Measurements from ENCODE around the gene ANO8. TPM values are rescaled to one million over a fixed set of nuclear protein-coding genes. Genes with fewer than 3 reads are reported as not detected.
A peak's percentile ranks its signal among the peaks of the same experiment; 100 is the strongest.

ANO8 gene
- total RNA-seq, 4 donors from 2014 or later: 6.2 to 24.5 (median 9.9) TPM

DNA sequence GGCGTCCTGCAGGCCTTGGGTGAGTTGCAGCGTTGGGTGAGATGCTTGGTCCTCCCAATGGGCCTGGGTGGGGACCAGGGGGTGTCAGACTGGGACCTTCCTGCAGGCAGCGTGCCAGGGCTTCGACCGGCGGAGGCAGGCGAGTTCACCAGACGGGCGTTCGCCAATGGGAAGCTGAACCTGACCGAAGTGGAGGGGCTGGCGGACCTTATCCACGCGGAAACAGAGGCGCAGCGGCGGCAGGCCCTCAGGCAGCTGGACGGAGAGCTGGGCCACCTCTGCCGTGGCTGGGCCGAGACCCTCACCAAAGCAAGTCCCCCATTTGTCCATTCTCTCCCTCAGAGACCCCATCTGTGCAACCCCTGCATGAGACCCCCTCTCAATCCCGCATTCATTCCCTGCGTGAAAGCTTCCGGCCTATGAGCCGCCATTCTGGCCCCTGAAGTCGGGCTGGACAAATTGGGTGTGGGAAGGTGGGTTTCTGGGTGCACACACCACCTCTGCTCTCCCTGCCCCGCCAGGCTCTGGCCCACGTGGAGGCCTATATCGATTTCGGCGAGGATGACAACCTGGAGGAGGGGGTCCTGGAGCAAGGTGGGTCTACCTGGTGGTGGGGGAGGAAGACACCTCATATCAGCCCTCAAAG lies 3.9 kb upstream of the ANO8 start:
- peaks cover 22 to 24% of the 10 kb centered on the region in 2 donors for H3K4me1 ChIP-seq
- H3K36me3 ChIP-seq: peaks cover 0 to 16% of the 10 kb centered on the region in 2 donors
- DNase-seq (no peak), ATAC-seq (no peak)
- TF ChIP-seq, protein P1, sequence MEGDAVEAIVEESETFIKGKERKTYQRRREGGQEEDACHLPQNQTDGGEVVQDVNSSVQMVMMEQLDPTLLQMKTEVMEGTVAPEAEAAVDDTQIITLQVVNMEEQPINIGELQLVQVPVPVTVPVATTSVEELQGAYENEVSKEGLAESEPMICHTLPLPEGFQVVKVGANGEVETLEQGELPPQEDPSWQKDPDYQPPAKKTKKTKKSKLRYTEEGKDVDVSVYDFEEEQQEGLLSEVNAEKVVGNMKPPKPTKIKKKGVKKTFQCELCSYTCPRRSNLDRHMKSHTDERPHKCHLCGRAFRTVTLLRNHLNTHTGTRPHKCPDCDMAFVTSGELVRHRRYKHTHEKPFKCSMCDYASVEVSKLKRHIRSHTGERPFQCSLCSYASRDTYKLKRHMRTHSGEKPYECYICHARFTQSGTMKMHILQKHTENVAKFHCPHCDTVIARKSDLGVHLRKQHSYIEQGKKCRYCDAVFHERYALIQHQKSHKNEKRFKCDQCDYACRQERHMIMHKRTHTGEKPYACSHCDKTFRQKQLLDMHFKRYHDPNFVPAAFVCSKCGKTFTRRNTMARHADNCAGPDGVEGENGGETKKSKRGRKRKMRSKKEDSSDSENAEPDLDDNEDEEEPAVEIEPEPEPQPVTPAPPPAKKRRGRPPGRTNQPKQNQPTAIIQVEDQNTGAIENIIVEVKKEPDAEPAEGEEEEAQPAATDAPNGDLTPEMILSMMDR (IDR thresholded peaks at IDR 0.05 in 4 of 5, conservative IDR thresholded peaks at IDR 0.05 in 1 of 5): no peak
- TF ChIP-seq POLR2A (IDR thresholded peaks at IDR 0.05): no peak
- no peaks in the 10 kb centered on the region for H3K27me3 ChIP-seq
- no peak overlapping the region for H3K27ac ChIP-seq
- H3K4me3 ChIP-seq: peak overlapping the region; percentile 79 to 100 (median 90)
- in situ Hi-C loops (cut with MboI; ENCODE audit: low sequenced_read_pairs in 4 of 4): no loop called here
- no peaks in the 10 kb centered on the region for H3K9me3 ChIP-seq
- intact Hi-C loops (cut with DNase I; ENCODE audit: low total_unique reads): loop anchor here (5.0 to 10.0 kb wide), 2 partner anchors 174 to 216 kb away; partner anchors contain the start of genes COLGALT1 and PGLS

DNA sequence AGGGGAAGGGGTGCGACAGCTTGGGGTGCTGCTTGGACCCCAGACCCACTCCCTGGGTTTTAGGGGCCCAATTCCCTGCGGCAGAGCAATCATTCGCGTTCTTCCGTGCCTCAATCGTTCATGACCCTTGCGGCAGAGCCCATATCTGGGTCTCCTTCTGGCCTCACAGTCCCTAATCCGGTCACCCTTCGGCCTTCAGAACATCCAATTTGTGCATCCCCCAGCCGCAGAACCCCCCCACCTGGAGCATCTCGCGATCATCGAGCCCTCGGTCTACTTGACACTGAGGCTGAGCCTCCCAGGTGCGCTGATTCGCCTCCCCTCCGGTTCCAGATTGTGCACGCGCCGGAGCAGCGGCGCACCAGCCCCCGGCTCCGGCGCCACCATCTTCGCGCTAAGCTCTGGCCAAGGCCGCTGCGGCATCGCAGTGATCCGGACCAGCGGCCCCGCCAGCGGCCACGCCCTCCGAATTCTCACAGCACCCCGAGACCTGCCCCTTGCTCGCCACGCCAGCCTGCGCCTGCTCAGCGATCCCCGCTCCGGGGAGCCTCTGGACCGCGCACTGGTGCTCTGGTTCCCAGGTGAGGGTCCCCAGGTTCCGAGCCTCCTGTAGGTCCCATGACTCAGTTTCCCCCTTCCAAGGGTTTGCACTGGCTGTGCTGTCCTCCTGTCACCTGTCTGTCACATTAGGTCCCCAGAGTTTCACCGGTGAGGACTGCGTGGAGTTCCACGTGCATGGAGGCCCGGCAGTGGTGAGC lies 3.2 kb upstream of the ANO8 start:
- ATAC-seq: no peak
- intact Hi-C loops (cut with DNase I; ENCODE audit: low total_unique reads): loop anchor here (1.0 to 10.0 kb wide), 5 partner anchors 29 to 217 kb away; partner anchors contain the start of genes COLGALT1, DDA1, PGLS and USE1
- Histone ChIP-seq H3K9me3 (no peaks in the 10 kb centered on the region), H3K27me3 (no peaks in the 10 kb centered on the region), H3K27ac (peak overlapping the region; percentile 82 to 93 (median 92)), H3K4me1 (peaks cover 22 to 24% of the 10 kb centered on the region in 2 donors), H3K4me3 (peak overlapping the region; percentile 79 to 100 (median 90)), H3K36me3 (peaks cover 0 to 16% of the 10 kb centered on the region in 2 donors)
- TF ChIP-seq, protein P1 (IDR thresholded peaks at IDR 0.05 in 4 of 5, conservative IDR thresholded peaks at IDR 0.05 in 1 of 5): no peak
- no peak for TF ChIP-seq POLR2A (IDR thresholded peaks at IDR 0.05)
- DNase-seq: no peak
- in situ Hi-C loops (cut with MboI; ENCODE audit: low sequenced_read_pairs in 4 of 4): no loop called here

DNA sequence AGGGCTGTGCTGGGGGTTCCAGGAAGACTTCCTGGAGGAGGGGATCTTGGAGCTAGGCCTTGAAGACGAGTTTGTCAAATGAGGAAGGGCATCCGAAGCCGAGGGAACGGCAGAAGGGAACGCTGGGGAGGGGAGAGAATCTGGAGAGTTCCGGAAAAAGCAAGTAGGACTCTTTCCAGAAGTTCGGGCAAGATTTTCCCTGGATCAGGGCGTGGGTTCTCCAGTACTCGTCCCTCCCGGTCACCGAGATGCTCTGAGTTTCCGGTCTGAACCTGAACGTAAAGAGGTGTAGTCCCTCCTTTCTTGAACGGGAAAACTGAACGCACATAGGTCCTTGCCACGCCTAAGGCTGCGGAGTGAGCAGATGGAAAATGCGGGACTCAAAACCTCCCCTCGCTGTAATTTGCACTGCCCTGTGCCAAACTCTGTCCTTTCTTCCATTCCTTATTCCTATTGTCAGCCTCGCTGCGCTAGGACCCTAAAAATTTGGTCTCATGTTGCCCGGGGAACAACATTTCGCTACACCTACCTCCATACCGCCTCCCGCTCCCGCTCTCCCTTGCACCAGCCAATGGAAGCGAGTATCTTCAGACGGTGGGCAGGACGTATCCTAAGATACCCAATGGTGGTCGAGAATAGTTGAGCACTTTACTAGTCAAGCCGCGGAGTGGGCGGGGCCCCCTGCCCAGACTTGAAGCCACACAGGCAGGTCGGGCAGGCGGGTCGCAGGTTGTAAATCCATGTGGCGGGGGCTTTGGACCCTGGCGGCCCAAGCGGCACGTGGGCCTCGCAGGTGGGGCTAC lies 2.4 kb upstream of the ANO8 start, which contains the start of gene GTPBP3:
TSS of gene GTPBP3 (plus strand) at position 682 of the 803 bp plus-strand sequence. CDS start at position 741, 59 bp downstream.
- Histone ChIP-seq H3K4me3 (peak within 1 kb of the TSS; percentile 79 to 100 (median 90)), H3K36me3 (peaks cover 0 to 16% of the 10 kb centered on the region in 2 donors), H3K27me3 (no peaks in the 10 kb centered on the region), H3K9me3 (no peaks in the 10 kb centered on the region), H3K4me1 (peaks cover 22 to 24% of the 10 kb centered on the region in 2 donors), H3K27ac (peak within 1 kb of the TSS; percentile 82 to 93 (median 92))
- peak; percentile 94 to 96 for ATAC-seq
- intact Hi-C loops (cut with DNase I; ENCODE audit: low total_unique reads) (loop anchor here (1.0 to 10.0 kb wide), 5 partner anchors 28 to 218 kb away; partner anchors contain the start of genes COLGALT1, DDA1, PGLS and USE1), in situ Hi-C loops (cut with MboI; ENCODE audit: low sequenced_read_pairs in 4 of 4) (no loop called here)
- TF ChIP-seq, protein P1 (IDR thresholded peaks at IDR 0.05 in 4 of 5, conservative IDR thresholded peaks at IDR 0.05 in 1 of 5): no peak
- peak in 1 of 2 donors; percentile 26 for TF ChIP-seq POLR2A (IDR thresholded peaks at IDR 0.05)
- peak; percentile 94 to 97 for DNase-seq

DNA sequence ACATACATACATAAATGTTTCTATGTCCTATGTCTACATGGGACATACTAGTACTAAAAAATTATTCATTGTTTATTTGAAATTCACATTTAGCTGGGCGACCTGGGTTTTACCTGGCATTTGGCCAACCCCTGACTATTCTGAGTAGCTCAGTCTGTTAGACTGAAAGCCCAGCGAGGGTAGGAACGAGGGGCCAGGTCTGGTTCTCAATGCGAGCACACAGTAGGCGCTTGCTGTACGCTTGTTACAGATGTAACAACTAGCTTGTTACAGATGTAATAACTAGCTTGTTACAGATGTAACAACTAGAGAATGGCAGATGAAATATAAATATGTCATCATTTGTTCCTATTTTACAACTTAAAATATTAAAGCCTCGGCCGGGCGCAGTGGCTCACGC lies 920 bp upstream of the ANO8 start:
- H3K36me3 ChIP-seq: peaks cover 0 to 7% of the 10 kb centered on the region in 2 donors
- in situ Hi-C loops (cut with MboI; ENCODE audit: low sequenced_read_pairs in 4 of 4) (no loop called here), intact Hi-C loops (cut with DNase I; ENCODE audit: low total_unique reads) (loop anchor here (2.0 to 10.0 kb wide), 3 partner anchors 69 to 219 kb away; partner anchors contain the start of genes BABAM1, COLGALT1 and PGLS)
- peak overlapping the region in 2 of 4 donors; percentile 70 to 100 for H3K4me3 ChIP-seq
- H3K27me3 ChIP-seq: no peaks in the 10 kb centered on the region
- ATAC-seq (no peak), DNase-seq (no peak)
- H3K9me3 ChIP-seq: no peaks in the 10 kb centered on the region
- peaks cover 22 to 24% of the 10 kb centered on the region in 2 donors for H3K4me1 ChIP-seq
- peak overlapping the region; percentile 82 to 93 (median 92) for H3K27ac ChIP-seq
- TF ChIP-seq, protein P1 (IDR thresholded peaks at IDR 0.05 in 4 of 5, conservative IDR thresholded peaks at IDR 0.05 in 1 of 5): no peak
- no peak for TF ChIP-seq POLR2A (IDR thresholded peaks at IDR 0.05)
